Hepatocyte (in vitro differentiated cells): ENCODE data around the gene TRPM2. TPM values are rescaled to one million over a fixed set of nuclear protein-coding genes. Genes with fewer than 3 reads are reported as not detected.

Experiments used
- DNase-seq: peaks from one replicate; pipeline ENCODE4 v3.0.0-alpha.2; 2016; ENCODE audit warnings: low spot score
- H2AFZ ChIP-seq: fragments of 200-600 bp; sonication (generic); 2 replicates; pipeline ENCODE4 v1.6.0; 2016; ENCODE audit warnings: antibody characterized with exemption, mild to moderate bottlenecking
- H3K27ac ChIP-seq: fragments of 200-600 bp; sonication (generic); 2 replicates; pipeline ENCODE4 v1.5.1; 2016; ENCODE audit warnings: mild to moderate bottlenecking
- H3K27me3 ChIP-seq: fragments of 200-600 bp; sonication (generic); 2 replicates; pipeline ENCODE4 v1.6.1; 2016
- H3K36me3 ChIP-seq: fragments of 200-600 bp; sonication (generic); replicated peaks from 2 replicates; pipeline ENCODE4 v1.5.1; 2016; ENCODE audit warnings: low read depth; ENCODE audit not compliant: insufficient read depth
- H3K4me1 ChIP-seq: fragments of 200-600 bp; sonication (generic); 2 replicates; pipeline ENCODE4 v1.5.1; 2016; ENCODE audit warnings: mild to moderate bottlenecking, moderate library complexity; ENCODE audit not compliant: insufficient read depth
- H3K4me2 ChIP-seq: fragments of 200-600 bp; sonication (generic); 2 replicates; pipeline ENCODE4 v1.6.0; 2016
- H3K4me3 ChIP-seq: fragments of 200-600 bp; sonication (generic); 2 replicates; pipeline ENCODE4 v1.5.1; 2016; ENCODE audit warnings: mild to moderate bottlenecking
- H3K79me2 ChIP-seq: fragments of 200-600 bp; sonication (generic); 2 replicates; pipeline ENCODE4 v1.6.0; 2017; ENCODE audit warnings: mild to moderate bottlenecking
- H3K9me2 ChIP-seq: fragments of 200-600 bp; sonication (generic); replicated peaks from 2 replicates; pipeline ENCODE4 v1.6.0; 2017; ENCODE audit warnings: mild to moderate bottlenecking; ENCODE audit not compliant: insufficient read depth
- H3K9me3 ChIP-seq: fragments of 200-600 bp; sonication (generic); 2 replicates; pipeline ENCODE4 v1.5.1; 2016; ENCODE audit warnings: low read depth, mild to moderate bottlenecking
- H4K20me1 ChIP-seq: fragments of 200-600 bp; sonication (generic); 2 replicates; pipeline ENCODE4 v1.6.0; 2016; ENCODE audit warnings: mild to moderate bottlenecking; ENCODE audit not compliant: insufficient read depth, poor library complexity, severe bottlenecking
- EZH2 ChIP-seq: fragments of 200-600 bp; sonication (generic); IDR thresholded peaks from 2 replicates; pipeline ENCODE4 v1.6.1; 2016; ENCODE audit warnings: antibody characterized with exemption, mild to moderate bottlenecking, borderline replicate concordance
- EZH2phosphoT487 ChIP-seq: fragments of 200-600 bp; sonication (generic); IDR thresholded peaks from one replicate; pipeline ENCODE4 v1.6.1; 2018; ENCODE audit warnings: antibody characterized with exemption, mild to moderate bottlenecking, low read depth, moderate library complexity; ENCODE audit not compliant: unreplicated experiment, severe bottlenecking
- WGBS: methylation state at CpG from one replicate; pipeline ENCODE4 v1.1.6; 2016; ENCODE audit warnings: low lambda C conversion rate; ENCODE audit errors: missing lambda C conversion rate; 5-methylcytosine and 5-hydroxymethylcytosine counted together
- polyA plus RNA-seq: library from polyadenylated mRNA; unstranded; fragments of >200 nt; fragmentation: Nextera tagmentation; extraction: Ambion mirVana; gene quantifications from 2 replicates; pipeline ENCODE4 v1.2.1, GENCODE V29; 2016
- total RNA-seq: library from RNA; depleted of rRNA; stranded (reverse); fragments of >200 nt; gene quantifications from 2 replicates; pipeline ENCODE4 v1.2.3, GENCODE V29; 2014
- TF ChIP-seq, protein P1 (sequence below): fragments of 200-600 bp; sonication (generic); IDR thresholded peaks from 2 replicates; pipeline ENCODE4 v1.5.1; 2016; ENCODE audit warnings: antibody characterized with exemption, mild to moderate bottlenecking; ENCODE audit not compliant: poor library complexity

TRPM2 gene
- total and polyA plus RNA-seq, 2 experiments from 2014 or later, result 0.25 to 0.50 TPM

GRCh38 chr21:44378646-44379514 lies 25.5 kb downstream of the TRPM2 start:
- Histone ChIP-seq H3K4me1 (no peaks in the 10 kb centered on the region), H3K79me2 (no peaks in the 10 kb centered on the region), H4K20me1 (no peaks in the 10 kb centered on the region), H3K36me3 (no peaks in the 10 kb centered on the region), H3K27me3 (no peaks in the 10 kb centered on the region), H3K9me3 (no peaks in the 10 kb centered on the region), H3K27ac (no peak overlapping the region), H3K9me2 (no peaks in the 10 kb centered on the region), H3K4me3 (no peak overlapping the region), H2AFZ (no peak overlapping the region), H3K4me2 (no peak overlapping the region)
- WGBS, result 92% methylated on average over 34 of the region's 34 CpGs
- TF ChIP-seq, protein P1, sequence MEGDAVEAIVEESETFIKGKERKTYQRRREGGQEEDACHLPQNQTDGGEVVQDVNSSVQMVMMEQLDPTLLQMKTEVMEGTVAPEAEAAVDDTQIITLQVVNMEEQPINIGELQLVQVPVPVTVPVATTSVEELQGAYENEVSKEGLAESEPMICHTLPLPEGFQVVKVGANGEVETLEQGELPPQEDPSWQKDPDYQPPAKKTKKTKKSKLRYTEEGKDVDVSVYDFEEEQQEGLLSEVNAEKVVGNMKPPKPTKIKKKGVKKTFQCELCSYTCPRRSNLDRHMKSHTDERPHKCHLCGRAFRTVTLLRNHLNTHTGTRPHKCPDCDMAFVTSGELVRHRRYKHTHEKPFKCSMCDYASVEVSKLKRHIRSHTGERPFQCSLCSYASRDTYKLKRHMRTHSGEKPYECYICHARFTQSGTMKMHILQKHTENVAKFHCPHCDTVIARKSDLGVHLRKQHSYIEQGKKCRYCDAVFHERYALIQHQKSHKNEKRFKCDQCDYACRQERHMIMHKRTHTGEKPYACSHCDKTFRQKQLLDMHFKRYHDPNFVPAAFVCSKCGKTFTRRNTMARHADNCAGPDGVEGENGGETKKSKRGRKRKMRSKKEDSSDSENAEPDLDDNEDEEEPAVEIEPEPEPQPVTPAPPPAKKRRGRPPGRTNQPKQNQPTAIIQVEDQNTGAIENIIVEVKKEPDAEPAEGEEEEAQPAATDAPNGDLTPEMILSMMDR, result no peak
- TF ChIP-seq EZH2phosphoT487 (no peak), EZH2 (no peak)
- no peak for DNase-seq

GRCh38 chr21:44379515-44379848 lies 26.1 kb downstream of the TRPM2 start:
- no peaks in the 10 kb centered on the region for H4K20me1 ChIP-seq
- H3K27me3 ChIP-seq, result no peaks in the 10 kb centered on the region
- WGBS, result 90% methylated on average over 5 of the region's 5 CpGs

GRCh38 chr21:44379991-44380865 lies 26.8 kb downstream of the TRPM2 start:
- Histone ChIP-seq H3K4me3 (no peak overlapping the region), H2AFZ (no peak overlapping the region), H3K9me3 (peaks cover 2% of the 10 kb centered on the region), H3K27ac (no peak overlapping the region), H3K36me3 (no peaks in the 10 kb centered on the region), H4K20me1 (no peaks in the 10 kb centered on the region), H3K9me2 (no peaks in the 10 kb centered on the region), H3K4me1 (no peaks in the 10 kb centered on the region), H3K4me2 (no peak overlapping the region), H3K27me3 (no peaks in the 10 kb centered on the region), H3K79me2 (no peaks in the 10 kb centered on the region)
- 80% methylated on average over 31 of the region's 31 CpGs for WGBS
- TF ChIP-seq, protein P1, result no peak
- no peak for TF ChIP-seq EZH2phosphoT487
- TF ChIP-seq EZH2, result no peak
- DNase-seq, result no peak

More at GRCh38 chr21:44379515-44379848, 26.1 kb downstream of the TRPM2 start:
- no peak for DNase-seq
- TF ChIP-seq EZH2, result no peak
- TF ChIP-seq, protein P1, result no peak
- TF ChIP-seq EZH2phosphoT487, result no peak
- Histone ChIP-seq H3K36me3 (no peaks in the 10 kb centered on the region), H3K4me3 (no peak overlapping the region), H3K9me2 (no peaks in the 10 kb centered on the region), H3K4me1 (no peaks in the 10 kb centered on the region), H3K79me2 (no peaks in the 10 kb centered on the region), H3K27ac (no peak overlapping the region), H2AFZ (no peak overlapping the region), H3K9me3 (no peaks in the 10 kb centered on the region), H3K4me2 (no peak overlapping the region)
